ENCODE results near the gene CELF6. TPM values are rescaled to one million over a fixed set of nuclear protein-coding genes. Genes with fewer than 3 reads are reported as not detected.

The CELF6 gene
- total RNA-seq, 1 donor from 2014 or later, result 0.86 TPM

GRCh38 chr15:72265031-72265430 lies 54.9 kb downstream of the CELF6 start:
- Mint-ChIP-seq H3K27ac (ENCODE audit: unreplicated experiment) (no peak overlapping the region), H3K36me3 (ENCODE audit: unreplicated experiment) (peaks cover 56% of the 10 kb centered on the region), H3K27me3 (ENCODE audit: unreplicated experiment) (no peaks in the 10 kb centered on the region), H3K4me1 (ENCODE audit: unreplicated experiment) (no peaks in the 10 kb centered on the region), H3K9me3 (ENCODE audit: unreplicated experiment) (no peaks in the 10 kb centered on the region), H3K4me3 (ENCODE audit: unreplicated experiment) (no peak overlapping the region)
- DNase-seq (ENCODE audit: extremely low spot score, unreplicated experiment), result no peak
- no peak for TF ChIP-seq CTCF (IDR thresholded peaks at IDR 0.05)

GRCh38 chr15:72252663-72253299 lies 67.2 kb downstream of the CELF6 start:
- peaks cover 57% of the 10 kb centered on the region for H3K36me3 Mint-ChIP-seq (ENCODE audit: unreplicated experiment)
- TF ChIP-seq CTCF (IDR thresholded peaks at IDR 0.05), result no peak

GRCh38 chr15:72249142-72249810 lies 70.7 kb downstream of the CELF6 start:
- Mint-ChIP-seq H3K27me3 (ENCODE audit: unreplicated experiment) (no peaks in the 10 kb centered on the region), H3K4me3 (ENCODE audit: unreplicated experiment) (no peak overlapping the region), H3K36me3 (ENCODE audit: unreplicated experiment) (peaks cover 56% of the 10 kb centered on the region), H3K9me3 (ENCODE audit: unreplicated experiment) (no peaks in the 10 kb centered on the region), H3K27ac (ENCODE audit: unreplicated experiment) (no peak overlapping the region), H3K4me1 (ENCODE audit: unreplicated experiment) (no peaks in the 10 kb centered on the region)
- no peak for TF ChIP-seq CTCF (IDR thresholded peaks at IDR 0.05)
- no peak for DNase-seq (ENCODE audit: extremely low spot score, unreplicated experiment)

More at GRCh38 chr15:72252663-72253299, 67.2 kb downstream of the CELF6 start:
- no peaks in the 10 kb centered on the region for H3K4me1 Mint-ChIP-seq (ENCODE audit: unreplicated experiment)
- DNase-seq (ENCODE audit: extremely low spot score, unreplicated experiment), result no peak
- no peak overlapping the region for H3K4me3 Mint-ChIP-seq (ENCODE audit: unreplicated experiment)
- no peak overlapping the region for H3K27ac Mint-ChIP-seq (ENCODE audit: unreplicated experiment)
- no peaks in the 10 kb centered on the region for H3K27me3 Mint-ChIP-seq (ENCODE audit: unreplicated experiment)
- H3K9me3 Mint-ChIP-seq (ENCODE audit: unreplicated experiment), result no peaks in the 10 kb centered on the region

- Mint-ChIP-seq H3K4me1 (ENCODE audit: unreplicated experiment) (no peaks in the 10 kb centered on the region), H3K27ac (ENCODE audit: unreplicated experiment) (no peak overlapping the region), H3K4me3 (ENCODE audit: unreplicated experiment) (no peak overlapping the region), H3K27me3 (ENCODE audit: unreplicated experiment) (no peaks in the 10 kb centered on the region), H3K36me3 (ENCODE audit: unreplicated experiment) (peaks cover 56% of the 10 kb centered on the region), H3K9me3 (ENCODE audit: unreplicated experiment) (no peaks in the 10 kb centered on the region)
- no peak for TF ChIP-seq CTCF (IDR thresholded peaks at IDR 0.05)
- DNase-seq (ENCODE audit: extremely low spot score, unreplicated experiment), result no peak
Measured at GRCh38 chr15:72248514-72248913, 71.4 kb downstream of the CELF6 start.

- Mint-ChIP-seq H3K36me3 (ENCODE audit: unreplicated experiment) (peaks cover 50% of the 10 kb centered on the region), H3K27me3 (ENCODE audit: unreplicated experiment) (no peaks in the 10 kb centered on the region), H3K27ac (ENCODE audit: unreplicated experiment) (no peak overlapping the region), H3K4me3 (ENCODE audit: unreplicated experiment) (no peak overlapping the region), H3K4me1 (ENCODE audit: unreplicated experiment) (peaks cover 6% of the 10 kb centered on the region), H3K9me3 (ENCODE audit: unreplicated experiment) (no peaks in the 10 kb centered on the region)
- TF ChIP-seq CTCF (IDR thresholded peaks at IDR 0.05), result no peak
- no peak for DNase-seq (ENCODE audit: extremely low spot score, unreplicated experiment)
Measured at GRCh38 chr15:72242775-72243370, 77.1 kb downstream of the CELF6 start.

All from osteocyte (in vitro differentiated cells).